ENCODE results near the gene DPYD. TPM values are rescaled to one million over a fixed set of nuclear protein-coding genes. Genes with fewer than 3 reads are reported as not detected.

DPYD gene
- total and polyA plus RNA-seq, 10 of the 15 experiments (the other 5 are each of a cell fraction or from before 2014, with no cell fraction given) = 5.7 to 23.8 (median 10.2) TPM

DNA sequence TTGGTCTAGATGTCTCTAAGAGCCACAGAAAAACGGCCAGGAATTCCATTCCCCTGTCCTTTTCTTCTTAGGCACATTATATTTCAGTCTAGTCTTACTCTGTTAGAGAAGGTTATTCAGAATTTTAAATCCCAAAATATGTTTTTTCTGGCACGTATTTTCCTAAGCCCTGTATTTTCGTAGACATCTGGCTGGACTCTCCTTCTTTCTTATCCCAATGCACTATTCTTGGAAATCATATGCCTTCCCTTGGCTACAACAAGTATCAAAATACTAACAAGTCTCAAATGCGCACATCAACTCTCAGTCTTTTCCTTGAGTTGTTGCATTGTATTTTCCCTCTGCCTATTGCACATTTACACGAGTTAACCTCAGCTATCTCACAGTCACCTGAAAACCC is 96.2 kb downstream of the DPYD start:
- H3K36me3 ChIP-seq (ENCODE audit: control insufficient read depth in 2 of 2, insufficient read depth in 2 of 2, low read length in 1 of 2) = no peaks in the 10 kb centered on the region
- RAD21 ChIA-PET (ENCODE audit: unreplicated experiment) = interaction anchor here (0.7 to 1.0 kb wide), 2 partner anchors 94 to 97 kb away, joined by 3 read pairs; partner anchors contain the start of gene DPYD
- no peak overlapping the region for H3K4me2 ChIP-seq (ENCODE audit: control insufficient read depth, insufficient read depth)
- POLR2A ChIA-PET = no interaction called here
- no peaks in the 10 kb centered on the region for H4K20me1 ChIP-seq (ENCODE audit: control insufficient read depth, insufficient read depth)
- no peak overlapping the region for H3K9ac ChIP-seq (ENCODE audit: control insufficient read depth, insufficient read depth, low read length)
- no peak for DNase-seq (ENCODE audit: low read depth, low spot score)
- intact Hi-C loops (cut with micrococcal nuclease; ENCODE audit: unreplicated experiment) (loop anchor here (5.0 to 10.0 kb wide), 2 partner anchors 228 to 640 kb away; no protein-coding TSS in a partner anchor), in situ Hi-C loops (cut with MboI) (loop anchor here (25.0 kb wide), 1 partner anchor 862 kb away; no protein-coding TSS in a partner anchor)
- SMC1A ChIA-PET (ENCODE audit: uncharacterized antibody, unreplicated experiment) = interaction anchor here (0.9 to 3.5 kb wide), 5 partner anchors 7 to 581 kb away, joined by 3 to 11 read pairs (median 5); no protein-coding TSS in a partner anchor
- H3K27ac ChIP-seq (ENCODE audit: control insufficient read depth, insufficient read depth) = no peak overlapping the region
- H3K4me1 ChIP-seq (ENCODE audit: control insufficient read depth, insufficient read depth, low read length) = no peaks in the 10 kb centered on the region
- no peak overlapping the region for H2AFZ ChIP-seq (ENCODE audit: control insufficient read depth, low read depth, low read length)
- WGBS (ENCODE audit: insufficient coverage, insufficient replicate concordance, low lambda C conversion rate, missing lambda C conversion rate) = 17% methylated on average over 5 of the region's 5 CpGs
- CTCF ChIA-PET = interaction anchor here (0.6 to 1.5 kb wide), 4 partner anchors 23 to 581 kb away, joined by 3 to 5 read pairs (median 3); no protein-coding TSS in a partner anchor
- no TSS peak for BruUV-seq (replicated peaks)
- no peak for ATAC-seq
- H3K9me3 ChIP-seq (replicated peaks; ENCODE audit: control insufficient read depth, insufficient read depth, low read length) = no peaks in the 10 kb centered on the region
- H3K79me2 ChIP-seq (ENCODE audit: control insufficient read depth, insufficient read depth, low read length) = no peaks in the 10 kb centered on the region
- no peaks in the 10 kb centered on the region for H3K27me3 ChIP-seq (replicated peaks in 1 of 2; ENCODE audit: control insufficient read depth in 2 of 2, insufficient read depth in 2 of 2, low read length in 1 of 2)
- no peak for FAIRE-seq
- no peak for TF ChIP-seq MXI1 (IDR thresholded peaks at IDR 0.05; ENCODE audit: low read depth, low read length)
- no peak for TF ChIP-seq POU2F2 (IDR thresholded peaks at IDR 0.05; ENCODE audit: borderline replicate concordance, low read depth, low read length)
- TF ChIP-seq, protein P1, sequence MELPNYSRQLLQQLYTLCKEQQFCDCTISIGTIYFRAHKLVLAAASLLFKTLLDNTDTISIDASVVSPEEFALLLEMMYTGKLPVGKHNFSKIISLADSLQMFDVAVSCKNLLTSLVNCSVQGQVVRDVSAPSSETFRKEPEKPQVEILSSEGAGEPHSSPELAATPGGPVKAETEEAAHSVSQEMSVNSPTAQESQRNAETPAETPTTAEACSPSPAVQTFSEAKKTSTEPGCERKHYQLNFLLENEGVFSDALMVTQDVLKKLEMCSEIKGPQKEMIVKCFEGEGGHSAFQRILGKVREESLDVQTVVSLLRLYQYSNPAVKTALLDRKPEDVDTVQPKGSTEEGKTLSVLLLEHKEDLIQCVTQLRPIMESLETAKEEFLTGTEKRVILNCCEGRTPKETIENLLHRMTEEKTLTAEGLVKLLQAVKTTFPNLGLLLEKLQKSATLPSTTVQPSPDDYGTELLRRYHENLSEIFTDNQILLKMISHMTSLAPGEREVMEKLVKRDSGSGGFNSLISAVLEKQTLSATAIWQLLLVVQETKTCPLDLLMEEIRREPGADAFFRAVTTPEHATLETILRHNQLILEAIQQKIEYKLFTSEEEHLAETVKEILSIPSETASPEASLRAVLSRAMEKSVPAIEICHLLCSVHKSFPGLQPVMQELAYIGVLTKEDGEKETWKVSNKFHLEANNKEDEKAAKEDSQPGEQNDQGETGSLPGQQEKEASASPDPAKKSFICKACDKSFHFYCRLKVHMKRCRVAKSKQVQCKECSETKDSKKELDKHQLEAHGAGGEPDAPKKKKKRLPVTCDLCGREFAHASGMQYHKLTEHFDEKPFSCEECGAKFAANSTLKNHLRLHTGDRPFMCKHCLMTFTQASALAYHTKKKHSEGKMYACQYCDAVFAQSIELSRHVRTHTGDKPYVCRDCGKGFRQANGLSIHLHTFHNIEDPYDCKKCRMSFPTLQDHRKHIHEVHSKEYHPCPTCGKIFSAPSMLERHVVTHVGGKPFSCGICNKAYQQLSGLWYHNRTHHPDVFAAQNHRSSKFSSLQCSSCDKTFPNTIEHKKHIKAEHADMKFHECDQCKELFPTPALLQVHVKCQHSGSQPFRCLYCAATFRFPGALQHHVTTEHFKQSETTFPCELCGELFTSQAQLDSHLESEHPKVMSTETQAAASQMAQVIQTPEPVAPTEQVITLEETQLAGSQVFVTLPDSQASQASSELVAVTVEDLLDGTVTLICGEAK (IDR thresholded peaks at IDR 0.05; ENCODE audit: borderline replicate concordance) = no peak
- TF ChIP-seq GATAD2B (conservative IDR thresholded peaks at IDR 0.05; ENCODE audit: low read depth) = no peak
- TF ChIP-seq, protein P2, sequence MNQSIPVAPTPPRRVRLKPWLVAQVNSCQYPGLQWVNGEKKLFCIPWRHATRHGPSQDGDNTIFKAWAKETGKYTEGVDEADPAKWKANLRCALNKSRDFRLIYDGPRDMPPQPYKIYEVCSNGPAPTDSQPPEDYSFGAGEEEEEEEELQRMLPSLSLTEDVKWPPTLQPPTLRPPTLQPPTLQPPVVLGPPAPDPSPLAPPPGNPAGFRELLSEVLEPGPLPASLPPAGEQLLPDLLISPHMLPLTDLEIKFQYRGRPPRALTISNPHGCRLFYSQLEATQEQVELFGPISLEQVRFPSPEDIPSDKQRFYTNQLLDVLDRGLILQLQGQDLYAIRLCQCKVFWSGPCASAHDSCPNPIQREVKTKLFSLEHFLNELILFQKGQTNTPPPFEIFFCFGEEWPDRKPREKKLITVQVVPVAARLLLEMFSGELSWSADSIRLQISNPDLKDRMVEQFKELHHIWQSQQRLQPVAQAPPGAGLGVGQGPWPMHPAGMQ (IDR thresholded peaks at IDR 0.05; ENCODE audit: borderline replicate concordance) = no peak
- no peak for TF ChIP-seq YY1 (IDR thresholded peaks at IDR 0.05; ENCODE audit: low read depth, low read length)
- no peak for TF ChIP-seq RELA (IDR thresholded peaks at IDR 0.05; ENCODE audit: borderline replicate concordance, partially characterized antibody)
- no peak for TF ChIP-seq RBBP5 (conservative IDR thresholded peaks at IDR 0.05)
- no peak for TF ChIP-seq ZNF274 (IDR thresholded peaks at IDR 0.05; ENCODE audit: insufficient read depth, insufficient read length)
- TF ChIP-seq, protein P3, sequence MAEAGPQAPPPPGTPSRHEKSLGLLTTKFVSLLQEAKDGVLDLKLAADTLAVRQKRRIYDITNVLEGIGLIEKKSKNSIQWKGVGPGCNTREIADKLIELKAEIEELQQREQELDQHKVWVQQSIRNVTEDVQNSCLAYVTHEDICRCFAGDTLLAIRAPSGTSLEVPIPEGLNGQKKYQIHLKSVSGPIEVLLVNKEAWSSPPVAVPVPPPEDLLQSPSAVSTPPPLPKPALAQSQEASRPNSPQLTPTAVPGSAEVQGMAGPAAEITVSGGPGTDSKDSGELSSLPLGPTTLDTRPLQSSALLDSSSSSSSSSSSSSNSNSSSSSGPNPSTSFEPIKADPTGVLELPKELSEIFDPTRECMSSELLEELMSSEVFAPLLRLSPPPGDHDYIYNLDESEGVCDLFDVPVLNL (IDR thresholded peaks at IDR 0.05; ENCODE audit: low read depth, low read length) = no peak
- TF ChIP-seq LARP7 (IDR thresholded peaks at IDR 0.05) = no peak
- no peak for TF ChIP-seq MYC (IDR thresholded peaks at IDR 0.05; ENCODE audit: insufficient read depth, insufficient read length, insufficient replicate concordance, low read length, severe bottlenecking)
- no peak for TF ChIP-seq STAT1 (conservative IDR thresholded peaks at IDR 0.05)
- no peak for TF ChIP-seq CHD2 (IDR thresholded peaks at IDR 0.05; ENCODE audit: borderline replicate concordance, low read depth, low read length)
- no peak for TF ChIP-seq SREBF1 (IDR thresholded peaks at IDR 0.05; ENCODE audit: low read length)
- TF ChIP-seq, protein P4, sequence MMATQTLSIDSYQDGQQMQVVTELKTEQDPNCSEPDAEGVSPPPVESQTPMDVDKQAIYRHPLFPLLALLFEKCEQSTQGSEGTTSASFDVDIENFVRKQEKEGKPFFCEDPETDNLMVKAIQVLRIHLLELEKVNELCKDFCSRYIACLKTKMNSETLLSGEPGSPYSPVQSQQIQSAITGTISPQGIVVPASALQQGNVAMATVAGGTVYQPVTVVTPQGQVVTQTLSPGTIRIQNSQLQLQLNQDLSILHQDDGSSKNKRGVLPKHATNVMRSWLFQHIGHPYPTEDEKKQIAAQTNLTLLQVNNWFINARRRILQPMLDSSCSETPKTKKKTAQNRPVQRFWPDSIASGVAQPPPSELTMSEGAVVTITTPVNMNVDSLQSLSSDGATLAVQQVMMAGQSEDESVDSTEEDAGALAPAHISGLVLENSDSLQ (IDR thresholded peaks at IDR 0.05) = no peak
- no peak for TF ChIP-seq NBN (IDR thresholded peaks at IDR 0.05)
- no peak for TF ChIP-seq CHD1 (IDR thresholded peaks at IDR 0.05; ENCODE audit: low read depth, low read length)
- TF ChIP-seq SREBF2 (IDR thresholded peaks at IDR 0.05; ENCODE audit: low read length) = no peak
- no peak overlapping the region for H3K4me3 ChIP-seq

Data from GM12878 (cell line).